HG02885 (cell line): ENCODE measurements around the gene SERPINB1.

Experiments used
- ATAC-seq: cut with Tn5 transposase; IDR thresholded peaks from one replicate; pipeline ENCODE4 v1.9.1; 2021; ENCODE audit warnings: mild to moderate bottlenecking; ENCODE audit not compliant: unreplicated experiment, poor library complexity

The SERPINB1 gene

DNA sequence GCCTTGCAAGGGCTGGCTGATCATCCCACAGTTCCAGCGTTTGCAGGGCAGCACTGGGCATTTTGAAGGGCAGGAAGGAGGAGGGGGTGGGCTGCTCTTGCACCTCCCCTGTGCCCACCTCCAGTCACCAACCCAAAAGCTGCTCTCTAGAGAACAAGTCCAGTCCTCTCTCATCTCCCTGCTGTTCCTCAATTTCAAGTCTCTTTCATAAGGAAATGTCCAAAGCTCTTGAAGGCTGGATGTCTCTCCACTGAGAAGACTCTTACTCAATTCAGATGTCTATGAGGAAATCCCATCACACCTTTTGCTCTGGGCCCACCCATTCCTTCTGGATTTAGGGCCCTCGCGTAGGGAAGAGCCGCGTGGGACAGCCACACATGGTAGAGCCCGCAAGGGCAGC lies 44.8 kb downstream of the SERPINB1 start:
- ATAC-seq = no peak

DNA sequence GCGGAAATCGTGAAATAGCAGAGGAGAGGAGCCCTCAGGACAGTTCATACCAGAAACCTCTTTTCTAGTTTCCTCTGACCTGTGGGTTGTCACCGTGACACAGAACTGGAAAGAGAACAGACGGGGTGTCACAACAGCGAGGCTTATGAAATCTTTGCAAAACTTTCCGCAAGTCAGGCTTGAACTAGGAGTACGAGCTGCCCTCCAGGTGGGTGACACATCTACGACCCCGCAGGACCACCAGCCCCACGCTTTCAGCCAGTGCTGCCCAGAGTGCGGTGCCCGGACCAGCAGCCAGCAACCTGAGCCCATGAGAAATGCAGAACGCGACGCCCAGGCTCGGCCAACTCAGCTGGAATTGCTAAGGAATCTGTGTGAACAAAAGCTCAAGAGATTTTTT lies 45.7 kb downstream of the SERPINB1 start:
- no peak for ATAC-seq

DNA sequence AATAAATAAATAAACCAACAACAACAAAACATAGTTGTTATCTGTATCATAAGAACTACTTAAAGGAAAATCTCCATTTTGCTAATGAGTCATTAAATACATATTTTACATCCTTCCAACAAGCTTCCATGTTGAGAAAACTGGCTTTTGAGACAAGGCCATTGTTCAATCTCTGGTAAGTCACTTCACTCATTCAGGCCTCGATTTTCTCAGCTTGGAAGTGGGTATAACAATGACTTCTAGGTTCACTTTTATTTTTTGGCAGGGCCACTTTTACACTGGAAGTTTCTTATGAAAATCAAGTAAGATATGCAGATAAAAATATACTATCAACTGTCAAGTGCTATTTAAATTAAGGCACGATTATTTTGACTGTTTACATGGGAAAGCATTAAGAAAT lies 46.5 kb downstream of the SERPINB1 start:
- no peak for ATAC-seq

DNA sequence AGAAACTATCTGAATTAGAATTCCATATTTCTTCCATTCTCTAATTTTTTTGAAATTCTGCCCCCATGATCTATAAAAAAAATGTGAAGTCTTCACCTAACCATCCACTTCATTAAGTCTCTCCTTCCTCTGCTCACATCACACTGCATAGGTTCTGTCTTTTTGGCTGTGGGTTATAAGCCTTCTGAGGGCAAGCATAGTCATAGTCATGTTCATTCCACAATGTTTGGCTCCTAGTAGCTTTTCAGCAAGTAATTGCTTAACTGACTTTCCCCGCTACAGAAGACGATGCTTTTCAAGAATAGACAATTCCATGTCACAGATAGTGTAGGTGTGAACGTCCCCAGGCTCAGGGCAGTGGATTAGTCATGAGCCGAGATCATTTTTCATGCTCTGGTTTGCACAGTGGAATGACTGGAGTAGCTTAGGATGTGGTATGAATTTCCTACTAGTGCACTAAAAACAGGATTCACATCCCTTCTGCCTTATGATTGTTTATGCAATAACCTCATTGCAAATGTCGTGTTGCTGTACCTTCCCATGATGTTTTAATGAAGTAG lies 47.4 kb downstream of the SERPINB1 start:
- no peak for ATAC-seq

DNA sequence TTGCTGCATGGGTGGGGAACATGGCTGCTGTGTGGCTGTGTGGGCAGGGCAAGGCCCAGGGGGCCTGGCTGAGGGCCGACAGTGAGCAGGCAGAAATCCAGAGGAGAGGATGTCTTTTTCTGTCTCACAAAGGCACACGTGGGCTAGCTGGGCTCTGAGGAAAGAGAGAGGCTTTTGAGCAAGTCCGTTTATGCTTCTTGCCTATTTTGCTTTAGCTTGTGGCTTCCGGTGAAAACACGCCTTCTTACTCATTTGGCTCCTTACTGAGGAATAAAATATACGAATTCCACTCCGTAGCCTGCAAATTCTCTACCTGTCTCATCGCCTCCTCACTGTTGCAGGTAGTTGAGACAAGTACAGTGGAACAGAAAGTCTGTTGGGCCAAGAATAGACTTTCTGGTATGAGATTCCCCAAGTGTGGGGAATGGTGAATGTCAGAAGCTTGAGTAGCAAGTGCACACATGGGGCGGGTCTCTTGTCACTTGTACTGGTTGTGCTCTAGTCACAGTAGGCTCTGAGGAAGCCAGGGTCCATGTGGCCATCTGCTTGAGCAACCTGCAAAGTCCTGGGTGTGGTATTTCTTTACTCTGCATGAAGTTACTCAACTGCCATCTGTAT lies 48.0 kb downstream of the SERPINB1 start:
- ATAC-seq = no peak

DNA sequence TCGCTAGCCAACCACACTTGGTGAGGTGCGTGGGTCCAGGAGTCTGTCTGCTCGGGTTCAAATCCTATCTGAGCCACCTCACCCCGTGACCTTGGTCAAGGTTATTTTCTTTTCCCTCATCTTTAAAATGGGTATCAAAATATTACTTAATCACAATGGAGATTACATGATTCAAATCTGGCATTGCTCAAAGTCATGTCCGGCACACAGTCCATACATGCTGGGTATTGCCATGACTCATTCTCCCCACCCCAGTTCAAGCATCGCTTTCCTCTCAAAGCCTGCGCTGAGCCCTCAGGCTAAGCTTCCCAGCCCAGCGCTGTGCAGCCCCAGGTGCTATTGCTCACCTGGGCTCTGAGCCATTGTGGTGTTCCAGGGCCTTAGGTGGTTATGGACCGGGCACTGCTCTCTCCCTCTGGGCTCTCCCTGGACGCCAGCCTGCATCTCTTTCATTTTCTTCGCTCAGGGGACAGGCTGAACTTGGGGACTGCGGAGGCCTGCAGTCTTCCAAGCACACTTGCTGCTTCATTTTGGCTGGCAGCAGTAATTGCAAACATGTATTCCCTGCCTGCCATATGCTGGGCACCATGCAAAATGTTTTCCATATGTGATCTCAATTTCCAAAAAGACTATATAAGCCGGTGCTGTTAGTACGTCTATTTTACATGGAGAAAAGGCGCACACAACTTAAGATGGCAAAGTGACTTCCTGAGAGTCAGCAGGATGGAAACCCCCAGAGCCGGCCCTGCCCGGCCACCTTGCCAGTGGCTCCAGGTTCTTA lies 49.1 kb downstream of the SERPINB1 start:
- ATAC-seq = no peak

DNA sequence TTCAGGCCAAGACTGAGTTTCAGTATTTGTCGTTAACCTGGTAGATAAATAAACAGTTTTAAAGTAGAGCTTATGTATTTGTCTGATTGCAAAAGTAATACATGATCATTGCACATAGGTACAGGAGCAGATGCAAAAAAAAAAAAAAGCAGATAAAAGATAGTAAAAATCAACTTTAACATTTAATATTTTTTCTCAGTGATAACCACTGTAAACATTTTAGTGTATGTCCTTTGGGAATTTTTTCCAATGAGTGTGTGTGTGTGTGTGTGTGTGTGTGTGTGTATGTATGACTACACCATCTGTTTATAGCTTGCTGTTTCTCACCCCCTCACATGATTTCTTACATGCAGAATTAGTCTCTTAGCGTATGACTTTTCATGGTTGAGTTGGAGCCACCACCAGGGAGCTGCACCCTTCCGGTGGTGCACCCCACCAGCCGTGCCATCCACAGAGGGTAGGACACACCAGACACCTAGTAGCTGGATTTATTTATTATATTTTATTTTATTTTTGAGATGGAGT lies 50.2 kb downstream of the SERPINB1 start:
- no peak for ATAC-seq

DNA sequence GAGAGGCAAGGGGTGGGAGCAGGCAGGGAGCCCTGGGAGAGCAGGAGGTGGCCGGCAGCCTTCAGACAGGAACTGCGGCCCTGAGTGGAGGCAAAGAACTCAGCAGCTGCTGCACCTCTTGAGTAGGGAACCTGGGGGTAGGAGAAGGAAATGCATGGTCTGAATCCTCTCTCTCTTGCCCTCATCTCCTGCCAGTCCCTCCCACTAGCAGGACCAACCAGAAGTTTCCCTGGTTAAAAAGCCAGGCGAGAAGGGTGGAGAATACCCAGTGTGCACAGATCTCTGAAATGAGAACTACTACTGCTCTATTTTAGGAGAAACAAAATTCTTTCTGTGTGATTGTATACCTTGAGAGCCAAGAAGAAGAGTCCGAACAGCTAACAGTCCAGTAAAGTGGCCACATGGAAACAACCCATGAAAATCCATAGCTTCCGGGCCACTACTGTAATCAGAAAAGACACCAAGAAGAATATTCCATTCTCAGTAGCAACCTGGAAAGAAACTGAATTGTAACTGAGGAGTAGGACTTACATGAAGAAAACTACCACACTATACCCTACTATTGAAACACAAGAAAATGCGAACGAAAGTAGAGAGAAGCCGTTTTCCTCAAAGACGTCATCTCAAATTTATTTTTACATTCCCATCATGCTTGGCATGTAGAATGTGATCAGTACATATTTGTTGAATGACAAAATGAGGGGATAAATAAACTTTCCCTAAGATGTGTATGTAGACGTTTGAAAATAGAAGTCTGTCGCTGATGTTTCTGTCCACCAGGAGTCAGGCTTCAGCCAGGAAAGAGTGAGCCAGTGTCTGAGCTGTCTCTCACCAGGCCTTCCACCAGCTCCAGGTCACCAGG lies 50.8 kb downstream of the SERPINB1 start:
- peak; percentile 62 for ATAC-seq

DNA sequence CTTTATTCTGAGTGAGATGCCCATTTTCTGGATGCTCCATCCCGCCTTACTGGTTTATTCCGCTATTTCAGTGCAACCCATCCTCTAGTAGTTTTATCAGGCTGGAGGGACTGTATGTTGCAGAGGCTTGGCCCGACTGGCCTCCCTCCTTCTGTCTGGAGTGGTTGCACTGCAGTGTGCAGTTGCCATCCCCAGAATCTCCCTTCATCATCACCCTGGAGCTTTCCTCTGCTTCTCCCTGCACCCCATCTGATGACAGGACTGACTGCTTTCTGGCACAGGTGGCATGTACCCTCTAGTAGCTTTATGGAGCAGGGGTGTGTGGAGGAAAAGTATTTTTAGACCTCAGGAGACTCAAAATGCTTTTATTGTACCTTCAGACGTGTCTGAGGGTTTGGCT lies 55.4 kb downstream of the SERPINB1 start:
- no peak for ATAC-seq

DNA sequence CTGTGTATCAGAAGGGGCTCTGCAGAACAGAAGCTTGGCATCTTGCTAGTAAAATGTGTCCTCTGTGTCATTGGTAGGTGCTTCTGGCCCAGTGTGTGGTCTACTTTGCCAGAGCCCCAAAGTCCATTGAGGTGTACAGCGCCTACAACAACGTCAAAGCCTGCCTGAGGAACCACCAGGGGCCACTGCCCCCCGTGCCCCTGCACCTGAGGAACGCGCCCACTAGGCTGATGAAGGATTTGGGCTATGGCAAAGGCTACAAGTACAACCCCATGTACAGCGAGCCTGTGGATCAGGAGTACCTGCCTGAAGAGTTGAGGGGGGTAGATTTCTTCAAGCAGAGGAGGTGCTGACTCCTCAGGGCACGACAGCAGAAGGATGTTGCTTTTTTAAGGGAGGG lies 56.7 kb downstream of the SERPINB1 start:
- no peak for ATAC-seq

DNA sequence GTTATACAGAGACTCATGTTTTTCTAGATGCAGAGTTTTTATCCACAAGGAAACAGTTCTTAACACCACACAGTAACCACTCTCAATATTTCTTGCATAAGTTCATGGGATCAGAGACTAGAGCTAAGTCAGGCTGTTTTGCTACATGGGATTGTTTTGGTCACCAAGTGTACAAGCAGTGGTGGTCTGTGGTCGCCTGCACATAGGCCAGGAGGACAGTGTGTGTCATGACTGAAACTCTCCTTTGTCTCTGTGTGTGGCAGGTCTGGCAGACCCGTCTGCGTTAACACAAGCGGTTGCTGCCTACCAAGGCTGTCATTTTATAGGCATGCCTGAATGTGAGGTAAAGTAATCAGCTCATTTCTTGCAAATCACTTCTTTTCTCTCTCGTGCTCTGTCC lies 57.6 kb downstream of the SERPINB1 start:
- no peak for ATAC-seq

DNA sequence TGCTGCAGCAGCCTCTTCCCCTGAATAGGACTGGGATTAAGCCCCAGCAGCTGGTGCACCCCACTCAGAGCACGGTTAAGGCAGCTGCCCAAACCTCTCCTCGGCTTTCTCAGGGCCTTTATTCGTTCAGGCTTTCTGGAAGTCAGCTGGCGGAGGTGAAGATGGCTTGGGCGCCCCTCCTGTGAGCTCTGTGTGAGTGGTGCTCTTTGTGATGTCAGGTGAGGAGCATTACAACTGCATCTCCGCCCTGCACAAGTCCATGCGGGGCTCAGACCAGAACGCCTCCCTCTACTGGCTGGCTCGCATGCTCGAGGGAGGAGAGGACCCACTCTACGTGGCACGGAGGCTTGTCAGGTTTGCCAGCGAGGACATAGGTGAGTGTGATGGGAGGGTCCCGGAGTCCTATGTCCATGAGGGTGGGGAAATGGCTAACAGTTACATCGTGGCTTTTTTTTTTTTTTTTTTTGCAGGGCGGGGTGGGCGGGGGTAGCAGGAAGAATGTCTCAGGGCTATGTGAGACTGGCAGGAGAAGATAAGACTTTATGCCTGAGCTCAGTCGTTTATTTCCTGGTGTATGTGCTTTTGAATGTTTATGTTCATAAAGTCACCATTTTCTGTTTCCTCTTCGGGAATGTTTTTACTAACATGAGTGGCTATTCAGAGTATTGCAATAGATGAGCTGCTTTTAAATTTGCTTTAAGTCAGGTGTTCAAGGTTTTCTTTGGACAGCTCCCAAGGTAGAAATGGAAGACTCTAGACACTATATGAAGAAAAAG lies 58.3 kb downstream of the SERPINB1 start:
- ATAC-seq = no peak

DNA sequence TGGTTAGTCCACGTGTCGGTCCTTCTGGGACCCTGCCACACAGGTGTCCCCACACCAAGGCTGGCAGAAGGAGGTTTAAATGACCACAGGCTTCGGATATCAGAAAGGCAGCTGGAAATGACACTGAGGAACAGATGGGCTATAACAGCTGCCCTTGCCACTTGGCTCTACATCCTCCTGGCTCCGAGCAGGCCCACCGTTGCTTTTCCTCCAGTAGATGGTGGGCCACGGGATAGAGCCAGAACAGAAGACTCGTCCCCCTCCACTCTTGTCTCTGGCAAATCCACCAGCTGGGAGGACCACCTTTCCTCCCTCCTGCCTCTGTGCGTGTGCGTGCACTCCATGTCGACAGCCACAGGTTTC lies 58.9 kb downstream of the SERPINB1 start:
- no peak for ATAC-seq

DNA sequence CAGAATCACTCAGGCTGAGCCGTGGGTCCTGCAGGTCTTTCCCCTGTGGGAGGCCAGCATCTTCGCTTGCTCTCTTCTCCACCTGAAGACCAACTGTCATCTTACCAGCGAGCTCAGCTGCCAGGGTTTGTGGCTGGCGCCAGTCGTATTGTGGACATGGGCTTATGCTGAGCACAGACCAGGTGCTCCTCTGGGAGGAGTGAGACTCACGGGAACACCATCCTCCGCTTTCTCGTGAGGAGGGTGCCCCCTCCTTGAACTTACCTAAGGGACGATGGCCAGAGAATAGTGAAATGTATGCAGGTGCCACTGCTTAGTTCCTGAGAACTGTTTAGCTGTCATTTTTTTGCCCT lies 59.3 kb downstream of the SERPINB1 start:
- ATAC-seq = no peak
